B cell (primary cell): ENCODE data around the gene CLECL1.

Source experiments
- EZH2 ChIP-seq: IDR thresholded peaks from 2 replicates; pipeline ENCODE4 v1.6.1; 2012; ENCODE audit warnings: borderline replicate concordance, low read depth, mild to moderate bottlenecking, moderate library complexity, low read length; ENCODE audit not compliant: insufficient read depth, poor library complexity, severe bottlenecking
- TF ChIP-seq, protein P1 (sequence below): fragments of 200-600 bp; IDR thresholded peaks from one replicate; pipeline ENCODE4 v1.8.0; 2022; ENCODE audit warnings: antibody characterized with exemption, mild to moderate bottlenecking

DNA sequence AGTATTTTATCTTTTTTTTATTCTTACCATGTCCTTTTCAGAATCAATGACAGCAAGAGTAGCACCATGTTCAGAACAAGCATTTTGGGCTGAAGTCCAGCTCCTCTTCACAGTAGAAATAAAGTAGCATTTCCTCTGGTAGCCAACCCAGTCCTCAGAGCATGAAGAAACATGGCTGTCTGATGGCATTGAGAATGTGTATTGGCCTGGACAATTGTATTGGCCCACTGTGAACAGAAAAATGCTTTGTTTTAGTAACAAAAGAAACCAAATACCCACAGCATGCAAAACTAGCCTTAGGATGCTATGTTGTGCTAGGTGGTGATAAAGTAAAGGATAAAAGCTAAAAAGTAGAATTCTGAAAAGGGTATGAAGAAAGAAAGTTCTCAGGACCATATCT is 22.1 kb upstream of the CLECL1 start:
- TF ChIP-seq, protein P1, sequence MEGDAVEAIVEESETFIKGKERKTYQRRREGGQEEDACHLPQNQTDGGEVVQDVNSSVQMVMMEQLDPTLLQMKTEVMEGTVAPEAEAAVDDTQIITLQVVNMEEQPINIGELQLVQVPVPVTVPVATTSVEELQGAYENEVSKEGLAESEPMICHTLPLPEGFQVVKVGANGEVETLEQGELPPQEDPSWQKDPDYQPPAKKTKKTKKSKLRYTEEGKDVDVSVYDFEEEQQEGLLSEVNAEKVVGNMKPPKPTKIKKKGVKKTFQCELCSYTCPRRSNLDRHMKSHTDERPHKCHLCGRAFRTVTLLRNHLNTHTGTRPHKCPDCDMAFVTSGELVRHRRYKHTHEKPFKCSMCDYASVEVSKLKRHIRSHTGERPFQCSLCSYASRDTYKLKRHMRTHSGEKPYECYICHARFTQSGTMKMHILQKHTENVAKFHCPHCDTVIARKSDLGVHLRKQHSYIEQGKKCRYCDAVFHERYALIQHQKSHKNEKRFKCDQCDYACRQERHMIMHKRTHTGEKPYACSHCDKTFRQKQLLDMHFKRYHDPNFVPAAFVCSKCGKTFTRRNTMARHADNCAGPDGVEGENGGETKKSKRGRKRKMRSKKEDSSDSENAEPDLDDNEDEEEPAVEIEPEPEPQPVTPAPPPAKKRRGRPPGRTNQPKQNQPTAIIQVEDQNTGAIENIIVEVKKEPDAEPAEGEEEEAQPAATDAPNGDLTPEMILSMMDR = no peak
- no peak for TF ChIP-seq EZH2
